ENCODE results near the gene OSBPL3. TPM values are rescaled to one million over a fixed set of nuclear protein-coding genes. Genes with fewer than 3 reads are reported as not detected.

Gene OSBPL3
- total RNA-seq, 1 donor from 2014 or later, result 8.0 TPM

DNA sequence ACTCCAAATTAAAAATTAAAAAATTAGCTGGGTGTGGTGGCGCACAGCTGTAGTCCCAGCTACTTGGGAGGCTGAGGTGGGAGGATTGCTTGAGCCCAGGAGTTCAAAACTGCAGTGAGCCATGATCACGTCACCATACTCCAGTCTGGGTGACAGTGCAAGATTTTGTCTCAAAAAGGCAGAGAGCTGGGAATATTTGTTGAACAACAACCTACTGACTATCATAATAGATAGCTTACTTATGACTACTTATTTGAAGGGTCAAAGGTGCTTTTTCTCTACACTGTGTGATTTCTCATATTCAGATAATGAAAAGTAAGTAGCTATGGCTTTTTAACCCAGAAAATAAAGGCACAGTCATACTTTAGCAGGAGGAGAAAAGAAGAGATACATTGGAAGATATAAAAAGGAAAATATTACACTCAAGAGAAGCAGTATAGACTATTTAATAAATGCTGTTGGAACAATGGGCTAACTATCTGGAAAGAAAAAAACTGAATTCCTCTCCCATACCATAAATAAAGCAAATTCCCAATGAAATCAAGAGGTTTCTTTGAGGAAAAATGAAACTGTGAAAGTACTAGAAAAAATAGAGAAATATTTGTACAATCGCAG, 229.4 kb downstream of the OSBPL3 start:
- no peaks in the 10 kb centered on the region for H3K9me3 Mint-ChIP-seq
- Histone ChIP-seq H2AFZ (replicated peaks) (no peak overlapping the region), H4K20me1 (ENCODE audit: low read depth) (no peaks in the 10 kb centered on the region), H3K4me2 (no peak overlapping the region), H3F3A (ENCODE audit: low read depth) (no peaks in the 10 kb centered on the region), H3K27me3 (peaks cover 4% of the 10 kb centered on the region), H3K9ac (no peak overlapping the region), H3K36me3 (no peaks in the 10 kb centered on the region), H3K9me3 (ENCODE audit: low read depth) (no peaks in the 10 kb centered on the region), H3K4me3 (no peak overlapping the region), H3K27ac (no peak overlapping the region), H3K79me2 (ENCODE audit: low read depth) (no peaks in the 10 kb centered on the region), H3K4me1 (peaks cover 7% of the 10 kb centered on the region)
- no peaks in the 10 kb centered on the region for H3K4me1 Mint-ChIP-seq
- peaks cover 2% of the 10 kb centered on the region for H3K27me3 Mint-ChIP-seq (ENCODE audit: insufficient read depth, low read depth)
- H3K36me3 Mint-ChIP-seq, result no peaks in the 10 kb centered on the region
- no peak overlapping the region for H3K27ac Mint-ChIP-seq
- no peak for DNase-seq (ENCODE audit: low spot score)
- TF ChIP-seq CTCF (IDR thresholded peaks at IDR 0.05) (no peak), EZH2phosphoT487 (IDR thresholded peaks at IDR 0.05) (no peak), EZH2 (IDR thresholded peaks at IDR 0.05) (no peak)
- H3K4me3 Mint-ChIP-seq, result no peak overlapping the region

GRCh38 chr7:24748521-24748920, 231.5 kb downstream of the OSBPL3 start:
- Mint-ChIP-seq H3K36me3 (no peaks in the 10 kb centered on the region), H3K4me3 (no peak overlapping the region), H3K9me3 (no peaks in the 10 kb centered on the region), H3K4me1 (no peaks in the 10 kb centered on the region), H3K27me3 (ENCODE audit: insufficient read depth, low read depth) (peaks cover 2% of the 10 kb centered on the region), H3K27ac (no peak overlapping the region)
- H2AFZ ChIP-seq (replicated peaks), result no peak overlapping the region
- H3K36me3 ChIP-seq, result no peaks in the 10 kb centered on the region
- no peaks in the 10 kb centered on the region for H3K27me3 ChIP-seq
- no peaks in the 10 kb centered on the region for H4K20me1 ChIP-seq (ENCODE audit: low read depth)
- H3F3A ChIP-seq (ENCODE audit: low read depth), result no peaks in the 10 kb centered on the region
- H3K27ac ChIP-seq, result no peak overlapping the region
- H3K9me3 ChIP-seq (ENCODE audit: low read depth), result no peaks in the 10 kb centered on the region
- TF ChIP-seq EZH2 (IDR thresholded peaks at IDR 0.05) (no peak), CTCF (IDR thresholded peaks at IDR 0.05) (no peak), EZH2phosphoT487 (IDR thresholded peaks at IDR 0.05) (no peak)
- H3K4me1 ChIP-seq, result peaks cover 7% of the 10 kb centered on the region
- H3K9ac ChIP-seq, result no peak overlapping the region
- no peak overlapping the region for H3K4me2 ChIP-seq
- H3K4me3 ChIP-seq, result no peak overlapping the region
- no peak for DNase-seq (ENCODE audit: low spot score)
- no peaks in the 10 kb centered on the region for H3K79me2 ChIP-seq (ENCODE audit: low read depth)

Other genes with a start within 250 kb of the OSBPL3 start
- gene GSDME, start 222.7 kb downstream of the OSBPL3 start, total RNA-seq (ENCODE audit: low replicate concordance), result 12.8 and 15.5 TPM in 2 replicates
- 49.0 and 93.9 TPM in 2 replicates for gene CYCS, start 145.1 kb upstream of the OSBPL3 start, total RNA-seq (ENCODE audit: low replicate concordance)
- gene NPVF, start 248.3 kb upstream of the OSBPL3 start, total RNA-seq (ENCODE audit: low replicate concordance), result not detected in 2 replicates

All from neural progenitor cell (in vitro differentiated cells).